Measurements from ENCODE around the gene FGFRL1.

Gene FGFRL1

DNA sequence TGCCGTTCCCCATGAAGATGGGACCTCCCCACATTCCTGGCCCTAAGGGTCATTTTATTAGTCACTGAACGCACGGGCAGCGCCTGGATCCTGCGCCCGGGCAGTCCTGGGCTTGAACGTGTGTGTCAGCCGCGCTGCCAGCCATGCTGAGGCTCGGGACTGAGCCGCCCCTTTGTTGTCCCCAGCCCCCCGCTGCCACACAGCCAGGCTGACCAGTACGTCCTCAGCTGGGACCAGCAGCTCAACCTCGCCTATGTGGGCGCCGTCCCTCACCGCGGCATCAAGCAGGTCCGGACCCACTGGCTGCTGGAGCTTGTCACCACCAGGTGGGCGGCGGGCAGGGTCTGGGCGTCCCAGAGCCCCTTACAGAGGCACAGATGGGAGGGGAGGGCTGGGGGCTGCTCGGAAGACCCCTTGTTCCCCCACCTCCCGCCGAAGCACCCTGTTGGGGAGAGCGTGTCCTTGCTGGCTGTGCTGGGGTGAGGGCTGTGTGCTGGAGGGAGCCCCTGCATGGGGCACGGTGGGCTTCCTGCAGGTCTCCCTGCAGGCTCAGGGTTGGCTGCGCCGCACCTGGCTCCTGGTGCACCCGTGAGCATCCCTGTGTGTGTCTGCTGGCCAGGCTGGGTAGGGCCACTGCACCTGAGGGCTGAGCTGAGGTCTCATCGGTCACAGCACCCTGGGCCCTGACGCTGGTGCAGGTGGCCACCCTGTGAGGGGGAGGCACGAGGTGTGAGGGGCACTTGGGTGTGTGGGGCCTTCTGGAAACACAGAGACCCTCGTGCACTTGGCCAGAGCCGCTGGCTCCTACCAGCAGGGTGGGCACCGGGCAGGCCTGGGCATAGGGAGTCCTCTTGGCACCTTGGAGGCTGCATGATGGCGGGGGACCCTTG lies 23.6 kb upstream of the FGFRL1 start:
- H3K27ac ChIP-seq (ENCODE audit: low read length): no peak overlapping the region
- H3K36me3 ChIP-seq (ENCODE audit: control insufficient read depth in 2 of 2, insufficient read depth in 2 of 2, low read length in 2 of 2): peaks cover 0 to 4% of the 10 kb centered on the region in 2 donors
- no peaks in the 10 kb centered on the region for H3K9me3 ChIP-seq (ENCODE audit: control insufficient read depth in 2 of 2, low read length in 2 of 2)
- H3K4me3 ChIP-seq (ENCODE audit: low read length in 2 of 2): peak overlapping the region; percentile 81 to 91
- peaks cover 19% of the 10 kb centered on the region for H3K4me1 ChIP-seq (ENCODE audit: control insufficient read depth, insufficient read depth, low read length)
- peak overlapping the region in 1 of 2 donors; percentile 71 for H3K9ac ChIP-seq (ENCODE audit: low read length in 2 of 2)
- no peaks in the 10 kb centered on the region for H3K27me3 ChIP-seq (ENCODE audit: control insufficient read depth in 1 of 2, insufficient read depth in 2 of 2, low read length in 2 of 2)

DNA sequence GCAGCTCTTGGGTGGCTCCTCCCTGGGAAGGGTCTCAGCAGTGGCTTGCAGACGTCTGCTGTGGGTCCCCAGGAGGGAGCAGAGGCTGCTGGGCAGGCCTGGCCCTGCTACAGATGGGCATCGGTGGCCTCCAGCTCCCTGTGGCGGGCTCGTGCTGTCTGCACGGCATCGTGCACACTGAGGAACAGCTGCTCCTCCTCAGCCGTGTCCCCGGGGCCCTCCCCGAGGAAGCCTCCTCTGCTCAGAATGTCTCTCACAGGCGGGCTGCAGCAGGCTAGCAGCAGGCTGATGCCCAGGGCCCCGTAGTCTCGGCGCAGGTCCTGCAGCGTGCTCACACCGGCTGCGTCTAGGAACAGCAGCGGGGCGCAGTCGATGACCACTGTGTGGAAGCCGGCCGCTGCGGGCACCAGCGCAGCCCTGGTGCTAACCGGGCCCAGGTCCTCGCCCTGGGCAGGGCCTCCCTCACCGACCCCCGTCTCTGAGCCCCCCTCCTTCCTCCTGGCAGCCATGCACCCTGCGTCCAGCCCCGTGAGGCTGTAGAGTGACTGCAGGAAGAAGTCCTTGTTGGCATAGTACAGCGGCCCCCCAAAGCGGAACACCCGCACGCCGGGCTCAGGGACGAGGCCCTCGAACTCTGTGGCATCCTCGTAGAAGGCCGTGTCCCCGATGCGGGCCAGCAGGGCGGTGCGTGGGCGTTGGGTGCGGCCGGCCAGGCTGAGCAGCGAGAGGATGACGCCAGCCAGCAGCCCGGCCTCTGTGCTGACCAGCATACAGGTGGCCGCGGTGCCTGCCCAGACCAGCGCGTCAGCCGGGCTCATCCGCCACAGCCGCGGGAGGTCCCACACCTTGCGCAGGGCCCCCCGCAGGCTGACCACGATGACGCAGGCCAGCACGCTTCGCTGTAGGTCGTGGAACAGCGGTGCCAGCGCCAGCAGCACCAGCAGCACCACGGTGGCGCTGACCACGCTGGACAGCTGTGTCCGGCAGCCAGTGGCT lies 22.4 kb upstream of the FGFRL1 start:
- H3K9me3 ChIP-seq (ENCODE audit: control insufficient read depth in 2 of 2, low read length in 2 of 2): no peaks in the 10 kb centered on the region
- no peaks in the 10 kb centered on the region for H3K27me3 ChIP-seq (ENCODE audit: control insufficient read depth in 1 of 2, insufficient read depth in 2 of 2, low read length in 2 of 2)
- H3K4me1 ChIP-seq (ENCODE audit: control insufficient read depth, insufficient read depth, low read length): peaks cover 19% of the 10 kb centered on the region
- H3K36me3 ChIP-seq (ENCODE audit: control insufficient read depth in 2 of 2, insufficient read depth in 2 of 2, low read length in 2 of 2): peaks cover 0 to 4% of the 10 kb centered on the region in 2 donors
- no peak overlapping the region for H3K9ac ChIP-seq (ENCODE audit: low read length in 2 of 2)
- no peak overlapping the region for H3K4me3 ChIP-seq (ENCODE audit: low read length in 2 of 2)
- no peak overlapping the region for H3K27ac ChIP-seq (ENCODE audit: low read length)

GRCh38 chr4:989722-990471 lies 21.5 kb upstream of the FGFRL1 start:
- Histone ChIP-seq H3K27ac (ENCODE audit: low read length) (no peak overlapping the region), H3K27me3 (ENCODE audit: control insufficient read depth in 1 of 2, insufficient read depth in 2 of 2, low read length in 2 of 2) (no peaks in the 10 kb centered on the region), H3K9ac (ENCODE audit: low read length in 2 of 2) (no peak overlapping the region), H3K4me1 (ENCODE audit: control insufficient read depth, insufficient read depth, low read length) (peaks cover 19% of the 10 kb centered on the region), H3K36me3 (ENCODE audit: control insufficient read depth in 2 of 2, insufficient read depth in 2 of 2, low read length in 2 of 2) (peaks cover 0 to 4% of the 10 kb centered on the region in 2 donors), H3K4me3 (ENCODE audit: low read length in 2 of 2) (no peak overlapping the region), H3K9me3 (ENCODE audit: control insufficient read depth in 2 of 2, low read length in 2 of 2) (no peaks in the 10 kb centered on the region)

- Histone ChIP-seq H3K4me1 (ENCODE audit: control insufficient read depth, insufficient read depth, low read length) (peaks cover 18% of the 10 kb centered on the region), H3K36me3 (ENCODE audit: control insufficient read depth in 2 of 2, insufficient read depth in 2 of 2, low read length in 2 of 2) (peaks cover 0 to 4% of the 10 kb centered on the region in 2 donors), H3K9me3 (ENCODE audit: control insufficient read depth in 2 of 2, low read length in 2 of 2) (no peaks in the 10 kb centered on the region), H3K27ac (ENCODE audit: low read length) (no peak overlapping the region), H3K4me3 (ENCODE audit: low read length in 2 of 2) (no peak overlapping the region), H3K9ac (ENCODE audit: low read length in 2 of 2) (no peak overlapping the region), H3K27me3 (ENCODE audit: control insufficient read depth in 1 of 2, insufficient read depth in 2 of 2, low read length in 2 of 2) (peaks cover 0 to under 1% of the 10 kb centered on the region in 2 donors)
Measured at GRCh38 chr4:990746-991367, 20.6 kb upstream of the FGFRL1 start.

DNA sequence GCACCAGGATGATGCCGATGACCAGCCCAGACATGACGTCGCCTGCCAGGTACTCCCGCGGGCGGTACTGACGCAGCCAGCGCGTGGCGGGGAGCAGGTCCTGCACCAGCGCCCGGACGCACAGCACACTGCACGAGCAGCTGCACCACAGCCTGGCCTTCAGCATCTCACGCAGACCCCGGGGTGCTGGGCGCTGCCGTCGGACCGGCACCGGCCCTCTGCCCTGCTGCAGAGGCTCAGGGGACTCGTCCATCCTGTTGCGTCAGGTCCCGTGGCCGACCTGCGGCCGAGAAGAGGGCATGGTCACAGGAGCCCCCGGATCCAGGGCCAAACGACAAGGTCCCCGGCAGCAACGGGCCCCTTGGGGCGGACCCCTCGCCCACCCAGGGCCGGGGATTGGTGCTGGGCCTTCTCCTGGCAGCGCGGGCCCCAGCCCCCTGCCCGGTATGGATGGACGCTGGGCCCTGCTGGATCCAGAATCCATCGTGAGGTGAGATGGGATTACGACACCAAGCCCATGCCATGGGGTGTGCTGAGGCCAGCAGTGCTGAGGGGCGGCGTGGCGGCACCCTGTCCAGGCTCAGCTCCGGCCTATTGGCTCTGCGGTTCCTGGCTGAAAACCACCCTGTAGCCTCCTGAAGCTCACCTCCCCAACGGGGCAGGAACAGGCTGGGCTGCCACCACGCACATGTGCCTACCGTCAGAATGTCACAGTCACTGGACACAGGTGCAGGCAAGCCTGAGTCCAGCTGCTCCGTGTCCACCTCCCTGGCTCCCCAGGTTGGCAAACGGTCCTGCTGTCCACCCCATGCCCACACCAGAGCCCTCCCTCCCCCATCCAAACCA lies 19.8 kb upstream of the FGFRL1 start:
- Histone ChIP-seq H3K9ac (ENCODE audit: low read length in 2 of 2) (no peak overlapping the region), H3K27me3 (ENCODE audit: control insufficient read depth in 1 of 2, insufficient read depth in 2 of 2, low read length in 2 of 2) (peaks cover 2 to 6% of the 10 kb centered on the region in 2 donors), H3K4me3 (ENCODE audit: low read length in 2 of 2) (no peak overlapping the region), H3K9me3 (ENCODE audit: control insufficient read depth in 2 of 2, low read length in 2 of 2) (no peaks in the 10 kb centered on the region), H3K4me1 (ENCODE audit: control insufficient read depth, insufficient read depth, low read length) (peaks cover 12% of the 10 kb centered on the region), H3K36me3 (ENCODE audit: control insufficient read depth in 2 of 2, insufficient read depth in 2 of 2, low read length in 2 of 2) (peaks cover 0 to 4% of the 10 kb centered on the region in 2 donors), H3K27ac (ENCODE audit: low read length) (no peak overlapping the region)

DNA sequence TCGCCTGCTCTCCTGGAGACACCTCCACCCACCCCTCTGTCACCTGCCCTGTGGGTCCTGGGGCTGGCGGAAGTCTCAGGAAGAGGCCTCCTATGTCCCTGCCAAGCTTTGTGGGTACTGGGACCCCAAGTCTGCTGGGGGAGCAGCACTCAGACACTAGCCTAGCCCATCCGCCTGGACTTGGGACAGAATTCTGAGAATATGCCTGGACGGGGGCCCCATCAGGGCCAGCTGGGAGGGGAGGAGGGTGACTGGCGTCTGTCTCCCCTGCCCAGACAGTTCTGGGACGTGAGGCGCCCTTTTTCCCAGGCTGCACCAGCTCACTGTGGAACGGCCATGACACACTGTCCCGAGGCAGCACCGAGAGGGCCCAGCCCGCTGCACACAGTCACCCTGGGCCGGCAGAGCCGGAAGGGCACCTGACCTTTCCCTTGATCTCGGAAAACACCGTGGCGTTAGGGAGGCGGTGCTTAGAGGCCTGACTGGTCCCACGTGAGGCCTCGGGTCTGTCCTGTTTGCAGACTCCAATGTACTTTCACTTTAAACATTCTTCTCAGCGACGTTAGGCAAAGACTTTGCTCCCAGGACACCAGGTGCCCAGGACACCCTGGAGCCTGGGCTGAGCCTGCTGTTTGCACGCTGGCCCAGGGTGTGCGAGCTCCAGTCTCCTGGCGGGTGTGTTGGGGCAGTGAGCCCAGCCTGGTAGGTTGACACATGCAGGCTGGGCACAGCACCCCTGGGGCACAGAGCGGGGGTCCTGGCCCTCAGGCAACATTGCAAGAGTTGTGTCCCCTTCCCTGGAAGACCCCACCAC lies 18.9 kb upstream of the FGFRL1 start:
- H3K9ac ChIP-seq (ENCODE audit: low read length in 2 of 2): no peak overlapping the region

DNA sequence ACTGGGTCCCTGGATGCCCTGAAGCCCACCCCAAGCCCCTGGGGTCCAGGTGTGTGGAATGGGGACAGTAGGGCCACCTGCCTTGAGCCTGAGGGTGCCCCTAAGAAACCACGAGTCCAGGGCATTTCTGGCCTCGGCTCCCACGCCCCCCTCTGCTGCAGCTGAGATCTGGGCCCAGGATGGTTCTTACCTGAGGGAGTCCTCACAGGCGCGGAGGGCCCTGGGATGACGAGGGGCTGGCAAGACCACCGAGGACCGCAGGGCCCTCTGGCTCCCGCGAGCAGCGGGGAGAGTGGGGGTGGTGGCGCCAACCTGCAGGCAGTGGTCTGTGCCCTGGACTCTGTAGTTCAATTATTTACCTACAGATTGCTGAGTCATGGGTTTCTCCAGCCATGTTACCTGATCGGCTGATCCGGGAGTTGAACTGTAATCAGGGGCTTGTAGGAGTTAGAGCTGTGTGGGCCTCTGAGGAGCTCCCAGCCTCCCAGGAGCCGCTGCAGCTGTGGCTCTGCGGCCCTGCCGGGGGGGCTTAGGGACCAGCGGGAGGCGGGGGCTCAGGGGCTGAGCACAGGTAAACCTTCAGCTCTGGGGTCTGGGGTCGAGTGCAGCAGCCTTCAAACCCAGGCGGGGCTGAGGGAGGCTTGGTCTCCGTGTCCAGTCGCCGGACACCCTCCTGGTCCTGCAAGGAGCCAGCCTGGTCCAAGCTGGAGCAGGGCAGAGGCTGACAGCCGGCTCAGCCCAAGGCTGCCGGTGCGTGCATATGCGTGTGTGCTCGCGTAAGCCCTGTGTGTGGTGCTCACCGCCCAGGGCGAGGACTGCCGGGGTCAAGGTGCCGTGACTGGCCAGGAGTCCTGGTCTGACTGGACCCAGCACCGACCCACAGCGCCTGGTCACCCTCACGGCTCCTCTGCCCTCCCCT lies 18.1 kb upstream of the FGFRL1 start, which contains the start of gene SLC26A1:
TSS of gene SLC26A1 (minus strand) at position 294 of the 919 bp plus-strand sequence. CDS start 1,701 bp downstream, outside the sequence.
- Histone ChIP-seq H3K9ac (ENCODE audit: low read length in 2 of 2) (no peak within 1 kb of the TSS), H3K27ac (ENCODE audit: low read length) (no peak within 1 kb of the TSS), H3K4me3 (ENCODE audit: low read length in 2 of 2) (peak within 1 kb of the TSS in 1 of 2 donors; percentile 40)

More for the DNA sequence above, 18.9 kb upstream of the FGFRL1 start:
- Histone ChIP-seq H3K4me3 (ENCODE audit: low read length in 2 of 2) (peak overlapping the region in 1 of 2 donors; percentile 40), H3K27ac (ENCODE audit: low read length) (no peak overlapping the region), H3K36me3 (ENCODE audit: control insufficient read depth in 2 of 2, insufficient read depth in 2 of 2, low read length in 2 of 2) (peaks cover 0 to 4% of the 10 kb centered on the region in 2 donors), H3K27me3 (ENCODE audit: control insufficient read depth in 1 of 2, insufficient read depth in 2 of 2, low read length in 2 of 2) (peaks cover 7 to 8% of the 10 kb centered on the region in 2 donors), H3K4me1 (ENCODE audit: control insufficient read depth, insufficient read depth, low read length) (peaks cover 10% of the 10 kb centered on the region), H3K9me3 (ENCODE audit: control insufficient read depth in 2 of 2, low read length in 2 of 2) (no peaks in the 10 kb centered on the region)

DNA sequence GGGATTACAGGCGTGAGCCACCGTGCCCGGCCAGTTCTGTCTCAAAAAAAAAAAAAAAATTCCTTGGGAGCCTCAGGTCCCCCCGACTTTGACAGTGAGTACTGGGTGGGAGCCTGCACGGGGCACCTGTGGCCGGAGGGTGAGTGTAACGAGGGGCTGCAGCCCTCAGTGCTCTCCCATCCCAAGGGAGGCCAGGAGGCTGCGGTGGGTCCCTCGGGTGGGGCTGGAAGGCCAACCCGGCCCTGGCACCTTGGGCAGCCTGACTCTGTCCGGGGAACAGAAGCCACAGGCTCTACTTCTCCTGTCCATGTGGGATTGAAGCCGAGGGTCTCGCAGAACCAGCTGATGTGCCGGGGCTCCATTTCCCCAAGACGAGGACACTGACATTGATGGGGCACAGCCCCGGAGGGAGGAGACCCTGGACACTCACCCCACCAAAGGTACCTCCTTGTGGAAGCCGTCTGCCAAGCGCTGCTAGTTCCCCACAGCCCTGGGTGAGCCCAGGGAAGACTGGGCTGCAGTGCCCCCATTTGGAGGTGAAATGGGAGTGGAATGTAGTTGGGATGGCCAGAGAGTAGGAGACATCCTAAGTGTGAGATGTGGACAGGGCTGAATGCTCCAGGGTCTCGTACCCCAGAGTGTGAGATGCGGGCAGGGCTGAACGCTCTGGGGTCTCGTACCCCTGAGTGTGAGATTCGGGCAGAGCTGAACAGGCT lies 16.0 kb upstream of the FGFRL1 start:
- H3K27me3 ChIP-seq (ENCODE audit: control insufficient read depth in 1 of 2, insufficient read depth in 2 of 2, low read length in 2 of 2): peaks cover 25 to 26% of the 10 kb centered on the region in 2 donors
- H3K9ac ChIP-seq (ENCODE audit: low read length in 2 of 2): no peak overlapping the region
- no peak overlapping the region for H3K27ac ChIP-seq (ENCODE audit: low read length)

More for the DNA sequence above, 18.1 kb upstream of the FGFRL1 start, which contains the start of gene SLC26A1:
- peaks cover 0 to 4% of the 10 kb centered on the region in 2 donors for H3K36me3 ChIP-seq (ENCODE audit: control insufficient read depth in 2 of 2, insufficient read depth in 2 of 2, low read length in 2 of 2)
- peaks cover 11% of the 10 kb centered on the region for H3K4me1 ChIP-seq (ENCODE audit: control insufficient read depth, insufficient read depth, low read length)
- H3K27me3 ChIP-seq (ENCODE audit: control insufficient read depth in 1 of 2, insufficient read depth in 2 of 2, low read length in 2 of 2): peaks cover 15 to 17% of the 10 kb centered on the region in 2 donors
- no peaks in the 10 kb centered on the region for H3K9me3 ChIP-seq (ENCODE audit: control insufficient read depth in 2 of 2, low read length in 2 of 2)

More for the DNA sequence above, 16.0 kb upstream of the FGFRL1 start:
- Histone ChIP-seq H3K4me3 (ENCODE audit: low read length in 2 of 2) (no peak overlapping the region), H3K9me3 (ENCODE audit: control insufficient read depth in 2 of 2, low read length in 2 of 2) (no peaks in the 10 kb centered on the region), H3K4me1 (ENCODE audit: control insufficient read depth, insufficient read depth, low read length) (peaks cover 11% of the 10 kb centered on the region), H3K36me3 (ENCODE audit: control insufficient read depth in 2 of 2, insufficient read depth in 2 of 2, low read length in 2 of 2) (no peaks in the 10 kb centered on the region)
